ENCODE measurements around the gene NRG3.

Gene NRG3

DNA sequence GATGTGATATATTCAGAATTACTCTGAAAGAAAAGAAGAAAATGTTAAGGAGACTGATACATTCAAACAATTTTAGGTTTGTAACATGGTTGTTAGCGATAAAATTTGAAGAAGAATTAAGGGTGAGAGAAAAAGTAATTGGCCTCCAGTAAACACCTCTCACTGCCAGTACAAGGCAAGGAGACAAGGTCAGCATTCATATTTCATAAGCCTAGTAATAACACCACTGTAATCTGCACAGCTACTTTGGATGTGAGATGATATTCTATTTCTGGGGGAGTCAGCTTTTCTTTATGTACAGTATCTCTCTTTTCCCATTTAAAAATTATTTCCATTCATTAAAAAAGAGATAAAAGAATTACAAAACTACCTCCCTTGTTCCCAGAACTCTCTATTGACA, 621.1 kb downstream of the NRG3 start:
- H3K27me3 ChIP-seq (replicated peaks; ENCODE audit: control insufficient read depth, insufficient read depth, low read length): no peaks in the 10 kb centered on the region; the same call in 1 of the 2 replicates
- H3K4me3 ChIP-seq (replicated peaks; ENCODE audit: low read depth, low read length): no peak overlapping the region
- TF ChIP-seq, protein P1, sequence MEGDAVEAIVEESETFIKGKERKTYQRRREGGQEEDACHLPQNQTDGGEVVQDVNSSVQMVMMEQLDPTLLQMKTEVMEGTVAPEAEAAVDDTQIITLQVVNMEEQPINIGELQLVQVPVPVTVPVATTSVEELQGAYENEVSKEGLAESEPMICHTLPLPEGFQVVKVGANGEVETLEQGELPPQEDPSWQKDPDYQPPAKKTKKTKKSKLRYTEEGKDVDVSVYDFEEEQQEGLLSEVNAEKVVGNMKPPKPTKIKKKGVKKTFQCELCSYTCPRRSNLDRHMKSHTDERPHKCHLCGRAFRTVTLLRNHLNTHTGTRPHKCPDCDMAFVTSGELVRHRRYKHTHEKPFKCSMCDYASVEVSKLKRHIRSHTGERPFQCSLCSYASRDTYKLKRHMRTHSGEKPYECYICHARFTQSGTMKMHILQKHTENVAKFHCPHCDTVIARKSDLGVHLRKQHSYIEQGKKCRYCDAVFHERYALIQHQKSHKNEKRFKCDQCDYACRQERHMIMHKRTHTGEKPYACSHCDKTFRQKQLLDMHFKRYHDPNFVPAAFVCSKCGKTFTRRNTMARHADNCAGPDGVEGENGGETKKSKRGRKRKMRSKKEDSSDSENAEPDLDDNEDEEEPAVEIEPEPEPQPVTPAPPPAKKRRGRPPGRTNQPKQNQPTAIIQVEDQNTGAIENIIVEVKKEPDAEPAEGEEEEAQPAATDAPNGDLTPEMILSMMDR (IDR thresholded peaks at IDR 0.05; ENCODE audit: insufficient read depth, low read length, poor library complexity, severe bottlenecking): no peak
- no peaks in the 10 kb centered on the region for H3K36me3 ChIP-seq (ENCODE audit: control insufficient read depth, insufficient read depth, low read length)
- DNase-seq (ENCODE audit: extremely low read depth, insufficient read length): no peak

DNA sequence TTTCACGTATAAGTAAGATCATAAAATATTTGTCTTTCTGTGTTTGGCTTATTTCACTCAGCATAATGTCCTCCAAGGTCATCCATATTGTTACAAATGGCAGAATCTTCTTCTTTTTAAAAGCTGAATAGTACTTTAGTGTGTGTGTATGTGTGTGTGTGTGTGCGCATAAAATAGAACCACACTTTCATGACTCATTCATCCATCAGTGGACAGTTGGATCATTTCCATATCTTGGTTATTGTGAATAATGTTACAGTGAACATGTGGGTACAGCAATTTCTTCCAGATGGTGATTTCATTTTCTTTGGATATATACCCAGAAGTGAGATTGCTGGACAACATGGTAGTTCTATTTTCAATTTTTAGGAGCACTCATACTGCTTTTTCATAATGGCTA, 622.4 kb downstream of the NRG3 start:
- Histone ChIP-seq H3K36me3 (ENCODE audit: control insufficient read depth, insufficient read depth, low read length) (no peaks in the 10 kb centered on the region), H3K4me3 (replicated peaks; ENCODE audit: low read depth, low read length) (no peak overlapping the region), H3K27me3 (replicated peaks; ENCODE audit: control insufficient read depth, insufficient read depth, low read length) (no peaks in the 10 kb centered on the region; the same call in 1 of the 2 replicates)
- TF ChIP-seq, protein P1 (IDR thresholded peaks at IDR 0.05; ENCODE audit: insufficient read depth, low read length, poor library complexity, severe bottlenecking): no peak
- DNase-seq (ENCODE audit: extremely low read depth, insufficient read length): no peak

DNA sequence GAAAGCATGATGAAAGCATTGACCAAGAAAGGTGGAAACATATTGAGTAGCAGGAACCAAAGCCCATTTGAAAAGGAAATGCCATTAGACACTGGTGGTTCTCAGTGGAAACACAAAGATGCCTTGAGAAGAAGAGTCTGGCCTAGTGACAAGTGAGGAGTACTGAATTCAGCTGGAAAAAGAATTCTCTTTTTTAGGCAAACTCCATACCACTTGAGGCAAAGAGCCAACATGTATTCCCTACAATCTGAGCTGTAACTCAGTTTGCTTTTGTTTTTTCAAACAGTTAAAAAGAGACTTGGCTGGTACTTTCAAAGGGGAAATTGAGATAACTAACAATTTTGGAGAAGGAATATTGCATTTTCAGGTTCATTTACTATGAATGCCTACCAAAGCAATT, 624.0 kb downstream of the NRG3 start:
- Histone ChIP-seq H3K4me3 (replicated peaks; ENCODE audit: low read depth, low read length) (no peak overlapping the region), H3K36me3 (ENCODE audit: control insufficient read depth, insufficient read depth, low read length) (no peaks in the 10 kb centered on the region), H3K27me3 (replicated peaks; ENCODE audit: control insufficient read depth, insufficient read depth, low read length) (no peaks in the 10 kb centered on the region; the same call in 1 of the 2 replicates)
- TF ChIP-seq, protein P1 (IDR thresholded peaks at IDR 0.05; ENCODE audit: insufficient read depth, low read length, poor library complexity, severe bottlenecking): no peak
- no peak for DNase-seq (ENCODE audit: extremely low read depth, insufficient read length)

DNA sequence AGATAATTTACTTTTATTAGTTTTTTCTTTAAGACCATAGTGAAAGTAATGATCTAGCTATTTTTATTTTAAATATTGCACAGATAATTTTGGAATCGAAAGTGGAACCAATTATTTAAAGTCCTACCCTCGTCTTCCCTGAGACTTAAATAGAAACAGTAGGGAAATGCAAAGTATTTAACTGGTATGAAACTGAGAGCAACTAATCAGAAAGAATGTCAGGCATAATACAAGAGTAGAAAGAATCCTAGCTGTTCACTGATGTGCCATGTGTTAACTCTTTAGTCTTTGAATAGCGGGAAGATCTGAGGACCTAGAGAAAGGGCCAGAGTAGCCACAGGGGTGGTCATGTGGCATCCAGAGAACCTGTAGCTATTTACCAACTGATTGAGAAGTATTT, 630.0 kb downstream of the NRG3 start:
- TF ChIP-seq, protein P1 (IDR thresholded peaks at IDR 0.05; ENCODE audit: insufficient read depth, low read length, poor library complexity, severe bottlenecking): no peak
- no peaks in the 10 kb centered on the region; the same call in 1 of the 2 replicates for H3K27me3 ChIP-seq (replicated peaks; ENCODE audit: control insufficient read depth, insufficient read depth, low read length)
- H3K36me3 ChIP-seq (ENCODE audit: control insufficient read depth, insufficient read depth, low read length): no peaks in the 10 kb centered on the region
- DNase-seq (ENCODE audit: extremely low read depth, insufficient read length): no peak
- no peak overlapping the region for H3K4me3 ChIP-seq (replicated peaks; ENCODE audit: low read depth, low read length)

DNA sequence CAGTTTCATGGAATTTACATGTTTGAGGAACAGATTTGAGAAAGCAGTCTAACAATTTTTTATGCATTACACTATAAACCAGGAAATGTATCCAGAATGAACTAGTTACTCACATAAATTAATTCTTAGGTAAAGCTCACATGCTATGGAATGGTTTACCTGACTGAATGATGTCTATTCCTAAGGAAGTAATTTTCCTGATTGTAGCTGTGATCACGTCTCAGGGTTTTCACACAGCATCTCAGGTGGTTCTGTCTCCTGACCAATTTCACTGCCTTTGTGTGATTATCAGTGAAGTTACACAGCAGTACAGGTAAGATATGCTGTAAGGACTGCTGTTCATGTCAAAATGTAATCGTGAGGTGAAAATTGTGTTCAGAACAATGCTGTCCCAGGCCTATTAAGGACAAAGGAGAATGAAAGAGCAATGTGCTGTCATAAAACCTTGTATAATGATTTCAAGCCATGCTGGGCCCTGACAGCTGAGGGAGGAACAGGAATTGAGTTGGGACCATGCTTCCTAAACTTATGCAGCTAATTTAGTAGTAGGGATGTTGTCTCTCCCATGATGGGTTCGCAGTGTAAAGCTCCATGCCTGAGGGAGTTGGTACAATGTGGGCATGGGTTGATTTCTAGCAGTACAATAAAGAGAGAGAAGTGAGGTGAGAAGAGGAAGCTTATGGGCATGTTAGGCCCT, 631.8 kb downstream of the NRG3 start:
- TF ChIP-seq, protein P1 (IDR thresholded peaks at IDR 0.05; ENCODE audit: insufficient read depth, low read length, poor library complexity, severe bottlenecking): no peak
- DNase-seq (ENCODE audit: extremely low read depth, insufficient read length): no peak

More for the DNA sequence above, 631.8 kb downstream of the NRG3 start:
- Histone ChIP-seq H3K4me3 (replicated peaks; ENCODE audit: low read depth, low read length) (no peak overlapping the region), H3K36me3 (ENCODE audit: control insufficient read depth, insufficient read depth, low read length) (no peaks in the 10 kb centered on the region), H3K27me3 (replicated peaks; ENCODE audit: control insufficient read depth, insufficient read depth, low read length) (no peaks in the 10 kb centered on the region)
